Mammary epithelial cell (primary cell): ENCODE results near the gene DGKQ.

Source experiments
- CTCF ChIP-seq, 2 donors: IDR thresholded peaks in 1 of 2; conservative IDR thresholded peaks in 1 of 2; 2 replicates each; pipeline ENCODE4 v1.5.1; 2011 to 2012; ENCODE audit warnings: inconsistent platforms in 2 of 2, low read length in 2 of 2, mild to moderate bottlenecking in 2 of 2, control low read depth in 1 of 2, low read depth in 1 of 2; ENCODE audit not compliant: insufficient read depth in 1 of 2; ENCODE audit errors: extremely low read depth in 1 of 2
- EZH2 ChIP-seq: IDR thresholded peaks from 2 replicates; pipeline ENCODE4 v1.6.1; 2012; ENCODE audit warnings: low read length, inconsistent platforms, borderline replicate concordance

GRCh38 chr4:957231-957580 lies 16.2 kb downstream of the DGKQ start:
- no peak for TF ChIP-seq CTCF (conservative IDR thresholded peaks at IDR 0.05 in 1 of 2, IDR thresholded peaks at IDR 0.05 in 1 of 2; ENCODE audit: extremely low read depth in 1 of 2, insufficient read depth in 1 of 2, low read depth in 1 of 2, low read length in 2 of 2)
- TF ChIP-seq EZH2: no peak
